ENCODE data around the gene IFI27L1.
A peak's percentile ranks its signal among the peaks of the same experiment; 100 is the strongest.

IFI27L1 gene

GRCh38 chr14:94081386-94081820 lies 293 bp downstream of the IFI27L1 start:
- DNase-seq: no peak

GRCh38 chr14:94087891-94088290 lies 6.8 kb downstream of the IFI27L1 start:
- no peak for DNase-seq

GRCh38 chr14:94088516-94088915 lies 7.4 kb downstream of the IFI27L1 start:
- no peak for DNase-seq

GRCh38 chr14:94089479-94089878 lies 8.4 kb downstream of the IFI27L1 start:
- no peak for DNase-seq

- DNase-seq: no peak
These were observed 12.3 kb downstream of the IFI27L1 start for GRCh38 chr14:94093418-94093817.

- DNase-seq: no peak
These were observed 16.0 kb downstream of the IFI27L1 start for GRCh38 chr14:94097091-94097490.

GRCh38 chr14:94098326-94098992 lies 17.3 kb downstream of the IFI27L1 start:
- no peak for DNase-seq

GRCh38 chr14:94099006-94099405 lies 17.9 kb downstream of the IFI27L1 start:
- DNase-seq: no peak

- peak; percentile 85 for DNase-seq
These were observed 19.7 kb downstream of the IFI27L1 start for GRCh38 chr14:94100847-94101246.

- DNase-seq: no peak
These were observed 20.6 kb downstream of the IFI27L1 start for GRCh38 chr14:94101748-94102147.

GRCh38 chr14:94102768-94103482 lies 21.8 kb downstream of the IFI27L1 start:
- no peak for DNase-seq

- no peak for DNase-seq
These were observed 22.5 kb downstream of the IFI27L1 start for GRCh38 chr14:94103554-94104150.

GRCh38 chr14:94104731-94105130 lies 23.6 kb downstream of the IFI27L1 start:
- no peak for DNase-seq

- peak; percentile 21 for DNase-seq
These were observed 28.8 kb downstream of the IFI27L1 start for GRCh38 chr14:94109915-94110250.

- peak; percentile 35 for DNase-seq
These were observed 29.6 kb downstream of the IFI27L1 start, which contains the start of gene IFI27 for GRCh38 chr14:94110552-94111181. Gene IFI27 (plus strand): TSS chr14:94110736.

GRCh38 chr14:94111276-94112095 lies 30.4 kb downstream of the IFI27L1 start:
- peak; percentile 43 for DNase-seq

GRCh38 chr14:94112513-94113063 lies 31.5 kb downstream of the IFI27L1 start:
- DNase-seq: peak; percentile 37

- DNase-seq: peak; percentile 17
These were observed 32.0 kb downstream of the IFI27L1 start for GRCh38 chr14:94113073-94113472.

- DNase-seq: peak; percentile 40
These were observed 32.4 kb downstream of the IFI27L1 start for GRCh38 chr14:94113490-94113889.

GRCh38 chr14:94113908-94114588 lies 32.9 kb downstream of the IFI27L1 start:
- peak; percentile 38 for DNase-seq

- DNase-seq: peak; percentile 37
These were observed 33.5 kb downstream of the IFI27L1 start for GRCh38 chr14:94114589-94115057.

Data from islet precursor cell (in vitro differentiated cells).